ENCODE data around the gene CRCP.
"Not testable (repeated sequence)": the region's sequence is repeated elsewhere in the genome, so short reads cannot be mapped to it uniquely, and the experiment has no call there.

Gene CRCP

DNA sequence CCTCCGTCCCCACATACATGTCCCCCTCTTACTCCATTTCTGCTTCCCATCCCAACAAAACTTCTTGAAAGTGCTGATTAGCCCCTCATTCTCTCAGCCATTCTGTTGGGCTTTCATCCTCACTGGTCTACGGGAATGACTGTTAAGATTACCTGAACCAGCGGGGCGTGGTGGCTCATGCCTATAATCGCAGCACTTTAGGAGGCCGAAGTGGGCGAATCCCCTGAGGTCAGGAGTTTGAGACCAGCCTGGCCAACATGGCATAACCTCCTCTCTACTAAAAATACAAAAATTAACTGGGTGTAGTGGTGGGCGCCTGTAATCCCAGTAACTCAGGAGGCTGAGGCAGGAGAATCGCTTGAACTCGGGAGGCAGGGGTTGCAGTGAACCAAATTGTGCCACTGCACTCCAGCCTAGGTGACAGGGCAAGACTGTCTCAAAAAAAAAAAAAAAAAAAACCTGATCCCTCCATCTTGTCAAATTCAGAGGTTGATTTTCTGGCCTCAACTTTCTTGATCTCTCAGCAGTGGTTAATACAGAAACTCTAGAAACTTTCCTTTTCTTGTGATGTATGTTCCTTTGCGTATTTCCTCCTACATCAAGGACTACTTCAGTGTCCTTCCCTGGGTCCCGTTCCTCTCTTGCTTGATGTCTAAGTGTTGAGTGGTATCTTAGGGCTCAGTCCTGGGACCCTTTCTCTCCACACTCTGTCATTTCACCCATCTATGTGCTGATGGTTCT lies 2.2 kb downstream of the CRCP start:
- H3K4me1 ChIP-seq (ENCODE audit: control insufficient read depth, low read depth, low read length); H3K4me3 ChIP-seq (ENCODE audit: low read length); H3K27ac ChIP-seq (ENCODE audit: low read length); H3K36me3 ChIP-seq (ENCODE audit: control insufficient read depth, low read depth, low read length); H3K9ac ChIP-seq (ENCODE audit: low read length); H3K27me3 ChIP-seq (ENCODE audit: control insufficient read depth, insufficient read depth, low read length); H3K9me3 ChIP-seq (ENCODE audit: control insufficient read depth, low read depth, low read length): not testable (repeated sequence)

DNA sequence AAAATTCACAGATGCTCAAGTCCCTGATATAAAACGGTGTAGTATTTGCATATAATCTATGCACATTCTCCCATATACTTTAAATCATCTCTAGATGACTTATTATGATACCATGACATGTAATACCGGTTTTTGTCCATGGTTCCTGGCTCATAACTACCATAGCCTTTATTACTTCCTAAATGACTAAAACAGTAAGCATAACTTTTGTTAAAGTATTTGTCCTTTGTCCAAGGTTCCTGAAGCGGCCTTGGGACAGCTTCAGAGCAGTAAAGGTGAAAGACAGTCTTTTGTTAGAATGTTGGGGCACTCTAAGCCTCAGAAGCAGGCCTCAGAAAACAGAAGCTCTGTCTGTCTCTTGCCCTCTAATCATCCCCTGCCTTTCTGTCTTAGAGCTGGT lies 4.0 kb downstream of the CRCP start:
- Histone ChIP-seq H3K27me3 (ENCODE audit: control insufficient read depth, insufficient read depth, low read length) (no peaks in the 10 kb centered on the region), H3K9ac (ENCODE audit: low read length) (no peak overlapping the region), H3K4me3 (ENCODE audit: low read length) (no peak overlapping the region), H3K4me1 (ENCODE audit: control insufficient read depth, low read depth, low read length) (peaks cover 6% of the 10 kb centered on the region), H3K36me3 (ENCODE audit: control insufficient read depth, low read depth, low read length) (no peaks in the 10 kb centered on the region), H3K9me3 (ENCODE audit: control insufficient read depth, low read depth, low read length) (no peaks in the 10 kb centered on the region), H3K27ac (ENCODE audit: low read length) (no peak overlapping the region)

DNA sequence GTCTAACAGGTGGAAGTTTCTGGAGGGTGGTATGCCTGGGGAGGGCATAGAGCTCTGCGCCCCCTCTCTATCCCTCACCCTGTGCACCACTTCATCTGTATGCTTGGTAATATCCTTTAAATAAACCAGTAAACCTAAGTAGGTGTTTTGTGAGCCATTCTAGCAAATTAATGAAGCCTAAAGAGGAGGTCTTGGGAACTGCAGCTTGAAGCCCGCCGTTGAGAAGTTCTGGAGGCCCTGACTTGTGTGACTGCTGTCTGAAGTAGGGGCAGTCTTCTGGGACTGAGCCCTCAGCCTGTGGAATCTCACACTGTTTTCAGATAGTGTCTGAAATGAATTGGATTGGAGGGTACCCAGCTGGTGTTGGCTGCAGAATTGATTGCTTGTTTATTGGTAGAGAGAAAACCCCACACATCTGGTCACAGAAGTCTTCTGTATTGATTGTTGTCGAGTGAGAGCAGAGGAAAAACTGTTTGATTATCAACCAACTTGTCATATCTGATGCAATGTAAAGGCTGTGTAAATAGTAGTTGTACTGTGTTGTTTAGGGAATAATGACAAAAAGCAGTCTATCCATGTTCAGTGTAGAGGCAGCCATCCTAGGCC lies 4.7 kb downstream of the CRCP start:
- no peaks in the 10 kb centered on the region for H3K9me3 ChIP-seq (ENCODE audit: control insufficient read depth, low read depth, low read length)
- H3K9ac ChIP-seq (ENCODE audit: low read length): no peak overlapping the region
- no peak overlapping the region for H3K27ac ChIP-seq (ENCODE audit: low read length)
- H3K4me3 ChIP-seq (ENCODE audit: low read length): no peak overlapping the region
- no peaks in the 10 kb centered on the region for H3K36me3 ChIP-seq (ENCODE audit: control insufficient read depth, low read depth, low read length)
- peaks cover 6% of the 10 kb centered on the region for H3K4me1 ChIP-seq (ENCODE audit: control insufficient read depth, low read depth, low read length)
- no peaks in the 10 kb centered on the region for H3K27me3 ChIP-seq (ENCODE audit: control insufficient read depth, insufficient read depth, low read length)

DNA sequence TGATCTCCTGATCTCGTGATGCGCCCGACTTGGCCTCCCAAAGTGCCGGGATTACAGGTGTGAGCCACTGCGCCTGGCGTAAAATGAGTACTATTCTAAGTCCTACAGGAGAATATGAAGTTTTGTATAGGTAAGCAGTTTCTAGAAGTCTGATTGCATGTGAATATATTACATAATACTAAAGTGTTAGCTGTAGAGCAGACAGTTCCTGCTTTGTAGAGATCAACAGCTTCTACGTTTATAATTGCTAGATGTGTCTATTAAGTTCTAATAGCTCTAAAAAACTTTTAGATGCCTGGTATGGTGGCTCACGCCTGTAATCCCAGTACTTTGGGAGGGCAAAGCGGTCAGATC lies 8.5 kb downstream of the CRCP start:
- H3K4me3 ChIP-seq (ENCODE audit: low read length): no peak overlapping the region
- no peak overlapping the region for H3K27ac ChIP-seq (ENCODE audit: low read length)
- H3K36me3 ChIP-seq (ENCODE audit: control insufficient read depth, low read depth, low read length): no peaks in the 10 kb centered on the region
- no peaks in the 10 kb centered on the region for H3K4me1 ChIP-seq (ENCODE audit: control insufficient read depth, low read depth, low read length)
- no peak overlapping the region for H3K9ac ChIP-seq (ENCODE audit: low read length)
- H3K9me3 ChIP-seq (ENCODE audit: control insufficient read depth, low read depth, low read length): no peaks in the 10 kb centered on the region
- no peaks in the 10 kb centered on the region for H3K27me3 ChIP-seq (ENCODE audit: control insufficient read depth, insufficient read depth, low read length)

DNA sequence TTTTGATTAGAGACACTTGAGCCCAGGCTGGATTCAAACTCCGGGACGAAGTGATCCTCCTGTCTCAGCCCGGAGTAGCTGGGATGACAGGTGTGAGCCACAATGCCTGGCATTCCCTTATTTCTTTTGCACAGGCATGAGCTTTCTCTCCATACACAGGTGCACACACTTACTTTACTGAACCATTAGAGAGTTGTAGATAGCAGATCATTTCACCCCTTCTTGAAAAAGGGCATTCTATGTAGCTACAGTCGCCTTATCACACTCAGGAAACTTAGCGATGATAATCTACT lies 9.9 kb downstream of the CRCP start:
- H3K9ac ChIP-seq (ENCODE audit: low read length); H3K36me3 ChIP-seq (ENCODE audit: control insufficient read depth, low read depth, low read length); H3K4me3 ChIP-seq (ENCODE audit: low read length); H3K4me1 ChIP-seq (ENCODE audit: control insufficient read depth, low read depth, low read length); H3K27ac ChIP-seq (ENCODE audit: low read length); H3K9me3 ChIP-seq (ENCODE audit: control insufficient read depth, low read depth, low read length); H3K27me3 ChIP-seq (ENCODE audit: control insufficient read depth, insufficient read depth, low read length): not testable (repeated sequence)

DNA sequence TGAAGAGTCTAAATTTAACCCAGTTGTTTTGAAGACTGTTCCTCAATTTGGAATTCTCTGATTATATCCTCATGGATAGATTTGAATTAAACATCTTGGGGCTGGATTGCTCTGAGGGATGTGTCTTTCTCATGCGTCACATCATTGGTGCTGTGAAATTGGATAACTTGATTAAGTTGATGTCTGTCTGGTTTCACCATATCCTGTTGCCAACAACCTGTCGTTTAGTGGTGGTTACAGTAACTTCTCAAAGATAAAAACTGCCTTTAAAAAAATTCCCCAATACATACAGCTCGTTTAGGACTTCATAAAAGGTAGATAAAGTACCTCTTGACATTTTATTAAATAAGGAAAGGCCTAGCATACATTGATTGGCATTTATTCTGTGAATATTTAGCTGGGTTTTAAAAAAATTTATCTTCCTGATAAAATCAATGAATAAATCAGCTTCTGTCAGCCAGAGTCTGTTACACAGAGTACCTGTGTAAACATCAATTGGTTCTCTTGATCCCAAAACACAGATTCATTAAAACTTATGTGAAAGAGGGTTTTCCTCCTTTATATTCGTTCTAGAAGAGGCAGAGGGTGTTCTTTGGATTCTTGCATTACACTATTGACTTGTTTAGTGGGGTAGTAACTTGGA lies 10.5 kb downstream of the CRCP start:
- Histone ChIP-seq H3K9ac (ENCODE audit: low read length) (no peak overlapping the region), H3K4me1 (ENCODE audit: control insufficient read depth, low read depth, low read length) (no peaks in the 10 kb centered on the region), H3K9me3 (ENCODE audit: control insufficient read depth, low read depth, low read length) (no peaks in the 10 kb centered on the region), H3K27ac (ENCODE audit: low read length) (no peak overlapping the region), H3K36me3 (ENCODE audit: control insufficient read depth, low read depth, low read length) (no peaks in the 10 kb centered on the region), H3K27me3 (ENCODE audit: control insufficient read depth, insufficient read depth, low read length) (no peaks in the 10 kb centered on the region), H3K4me3 (ENCODE audit: low read length) (no peak overlapping the region)

DNA sequence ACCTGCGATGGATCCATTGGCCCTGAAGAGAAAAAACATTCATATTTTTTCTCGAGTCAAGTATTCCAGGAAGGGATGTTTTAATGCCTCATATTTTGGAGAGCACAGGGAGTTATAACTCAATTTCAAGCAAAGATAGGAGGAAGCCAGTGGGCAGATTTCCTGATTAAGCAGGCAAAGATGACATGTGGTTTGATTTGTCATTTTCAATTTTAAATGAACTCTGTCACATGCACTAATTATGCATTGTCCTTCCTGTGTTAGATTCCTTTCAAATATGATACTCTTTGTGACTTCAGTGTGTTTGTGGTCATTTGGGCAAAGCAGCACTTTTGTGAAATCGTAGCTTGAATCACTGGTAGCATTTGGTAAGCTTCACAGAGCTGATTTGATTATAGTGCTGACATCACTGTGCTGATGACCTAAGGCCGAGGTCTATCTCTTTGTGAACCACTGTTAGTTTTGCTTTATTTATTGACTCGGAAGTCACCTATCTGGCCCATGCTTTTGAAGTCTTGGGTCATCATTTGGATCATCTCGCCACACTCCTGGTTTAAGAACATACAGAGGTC lies 11.2 kb downstream of the CRCP start:
- not testable (repeated sequence) for H3K4me1 ChIP-seq (ENCODE audit: control insufficient read depth, low read depth, low read length); H3K27ac ChIP-seq (ENCODE audit: low read length); H3K4me3 ChIP-seq (ENCODE audit: low read length); H3K9me3 ChIP-seq (ENCODE audit: control insufficient read depth, low read depth, low read length); H3K36me3 ChIP-seq (ENCODE audit: control insufficient read depth, low read depth, low read length); H3K9ac ChIP-seq (ENCODE audit: low read length); H3K27me3 ChIP-seq (ENCODE audit: control insufficient read depth, insufficient read depth, low read length)

DNA sequence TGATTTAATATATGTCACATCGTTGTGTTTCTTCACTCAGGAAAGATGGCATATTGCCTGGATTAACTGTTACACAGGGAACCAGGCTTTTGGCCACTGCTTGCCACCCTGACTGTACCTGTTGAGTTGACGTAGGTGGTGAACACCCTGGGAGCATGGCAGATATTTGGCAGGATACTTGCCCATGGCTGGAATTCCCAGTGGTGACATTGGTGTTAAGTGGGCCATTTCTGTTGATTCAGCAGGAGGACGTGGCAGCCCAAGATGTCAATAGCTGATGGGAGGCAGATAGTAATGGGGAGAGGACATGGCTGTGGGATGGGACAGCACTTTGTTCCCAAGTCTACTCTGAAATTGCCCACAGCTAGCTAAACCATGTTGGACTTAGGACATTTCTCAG lies 12.5 kb downstream of the CRCP start:
- not testable (repeated sequence) for H3K4me1 ChIP-seq (ENCODE audit: control insufficient read depth, low read depth, low read length); H3K9ac ChIP-seq (ENCODE audit: low read length); H3K27ac ChIP-seq (ENCODE audit: low read length); H3K27me3 ChIP-seq (ENCODE audit: control insufficient read depth, insufficient read depth, low read length); H3K9me3 ChIP-seq (ENCODE audit: control insufficient read depth, low read depth, low read length); H3K4me3 ChIP-seq (ENCODE audit: low read length)
- H3K36me3 ChIP-seq (ENCODE audit: control insufficient read depth, low read depth, low read length): peaks cover 15% of the 10 kb centered on the region

DNA sequence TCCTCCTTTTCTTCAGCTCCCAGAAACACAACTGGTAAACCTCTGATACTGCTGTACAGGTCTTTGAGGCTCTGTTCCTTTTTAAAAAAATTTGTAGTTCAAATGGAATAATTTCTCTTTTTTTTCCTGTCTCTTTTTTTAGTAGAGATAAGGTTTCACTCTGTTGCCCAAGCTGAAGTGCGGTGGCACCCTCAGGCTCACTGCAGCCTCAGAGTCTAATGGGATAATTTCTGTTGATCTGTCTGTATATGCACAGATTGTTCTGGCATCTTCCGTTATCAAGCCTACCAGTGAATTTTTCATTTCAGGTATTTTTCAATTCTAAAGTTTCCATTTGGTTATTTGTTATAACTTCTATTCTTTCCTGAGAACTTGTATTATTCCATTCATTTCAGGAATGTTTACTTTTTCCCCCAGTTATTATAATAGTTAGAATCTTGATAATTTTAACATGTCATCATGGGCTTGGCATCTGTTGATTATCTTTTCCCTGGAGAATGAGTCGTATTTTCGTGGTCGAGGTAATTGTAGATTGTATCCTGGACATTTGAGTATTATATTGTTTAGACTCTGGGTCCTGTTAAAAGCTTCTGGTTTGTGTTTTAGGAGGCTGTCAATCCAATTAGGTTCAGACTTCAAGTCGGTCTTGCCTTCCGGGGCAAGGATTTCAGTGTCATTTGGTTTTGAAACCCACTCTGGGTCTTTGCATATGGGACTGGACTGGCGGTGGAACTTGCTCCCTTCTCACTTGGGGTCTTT lies 24.5 kb downstream of the CRCP start:
- H3K9me3 ChIP-seq (ENCODE audit: control insufficient read depth, low read depth, low read length): no peaks in the 10 kb centered on the region
- no peak overlapping the region for H3K9ac ChIP-seq (ENCODE audit: low read length)
- H3K27ac ChIP-seq (ENCODE audit: low read length): no peak overlapping the region
- no peaks in the 10 kb centered on the region for H3K4me1 ChIP-seq (ENCODE audit: control insufficient read depth, low read depth, low read length)
- peaks cover 55% of the 10 kb centered on the region for H3K36me3 ChIP-seq (ENCODE audit: control insufficient read depth, low read depth, low read length)
- H3K27me3 ChIP-seq (ENCODE audit: control insufficient read depth, insufficient read depth, low read length): no peaks in the 10 kb centered on the region
- H3K4me3 ChIP-seq (ENCODE audit: low read length): no peak overlapping the region

DNA sequence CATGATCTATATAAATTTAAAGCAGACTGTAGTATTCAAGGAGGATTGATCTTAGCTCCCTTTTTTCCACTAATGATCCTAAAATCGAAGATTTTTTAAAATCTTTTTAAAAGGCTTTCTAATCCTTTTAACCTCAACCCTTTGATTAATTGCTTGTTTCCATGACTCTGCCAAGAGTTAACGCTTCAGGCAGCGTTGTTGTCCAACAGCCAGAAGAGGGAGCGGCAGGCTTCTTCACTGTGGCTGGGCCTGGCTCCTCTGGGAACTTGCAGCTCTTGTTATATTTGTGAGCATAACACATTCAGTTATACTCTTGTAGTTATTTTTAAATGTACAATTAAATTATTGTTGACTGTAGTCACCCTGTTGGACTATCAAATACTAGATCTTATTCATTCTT lies 26.3 kb downstream of the CRCP start:
- Histone ChIP-seq H3K9ac (ENCODE audit: low read length) (no peak overlapping the region), H3K27me3 (ENCODE audit: control insufficient read depth, insufficient read depth, low read length) (no peaks in the 10 kb centered on the region), H3K27ac (ENCODE audit: low read length) (no peak overlapping the region), H3K9me3 (ENCODE audit: control insufficient read depth, low read depth, low read length) (no peaks in the 10 kb centered on the region), H3K4me3 (ENCODE audit: low read length) (no peak overlapping the region), H3K4me1 (ENCODE audit: control insufficient read depth, low read depth, low read length) (no peaks in the 10 kb centered on the region), H3K36me3 (ENCODE audit: control insufficient read depth, low read depth, low read length) (peaks cover 53% of the 10 kb centered on the region)

DNA sequence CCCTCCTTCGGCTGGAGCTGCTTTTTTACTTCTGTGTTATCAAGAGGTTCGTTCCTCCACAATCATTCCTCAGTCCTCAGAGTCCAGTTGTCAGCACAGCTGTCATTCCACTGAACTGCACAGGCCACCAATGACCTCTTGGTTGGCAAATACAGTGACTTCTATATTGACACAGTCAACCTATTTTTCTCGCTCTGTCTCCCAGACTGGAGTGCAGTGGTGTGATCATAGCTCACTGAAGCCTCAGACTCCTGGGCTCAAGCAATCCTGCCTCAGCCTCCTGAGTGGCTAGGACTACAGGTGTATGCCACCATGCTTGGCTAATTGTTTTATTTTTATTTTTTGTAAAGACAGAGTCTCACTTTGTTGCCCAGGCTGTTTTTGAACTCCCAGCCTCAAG lies 27.7 kb downstream of the CRCP start:
- Histone ChIP-seq H3K36me3 (ENCODE audit: control insufficient read depth, low read depth, low read length) (peaks cover 55% of the 10 kb centered on the region), H3K9ac (ENCODE audit: low read length) (no peak overlapping the region), H3K27ac (ENCODE audit: low read length) (no peak overlapping the region), H3K4me1 (ENCODE audit: control insufficient read depth, low read depth, low read length) (no peaks in the 10 kb centered on the region), H3K4me3 (ENCODE audit: low read length) (no peak overlapping the region), H3K9me3 (ENCODE audit: control insufficient read depth, low read depth, low read length) (no peaks in the 10 kb centered on the region), H3K27me3 (ENCODE audit: control insufficient read depth, insufficient read depth, low read length) (no peaks in the 10 kb centered on the region)

Data from iPS-18a (cell line).